EL (cell line): ENCODE measurements around the gene CDK11A.
"Not testable (repeated sequence)": the region's sequence is repeated elsewhere in the genome, so short reads cannot be mapped to it uniquely, and the experiment has no call there.

Experiments used
- DNase-seq: peaks from one replicate; pipeline ENCODE4 v3.0.0-alpha.2; 2016

The CDK11A gene

GRCh38 chr1:1680031-1680911 is 43.9 kb downstream of the CDK11A start:
- no peak for DNase-seq

DNA sequence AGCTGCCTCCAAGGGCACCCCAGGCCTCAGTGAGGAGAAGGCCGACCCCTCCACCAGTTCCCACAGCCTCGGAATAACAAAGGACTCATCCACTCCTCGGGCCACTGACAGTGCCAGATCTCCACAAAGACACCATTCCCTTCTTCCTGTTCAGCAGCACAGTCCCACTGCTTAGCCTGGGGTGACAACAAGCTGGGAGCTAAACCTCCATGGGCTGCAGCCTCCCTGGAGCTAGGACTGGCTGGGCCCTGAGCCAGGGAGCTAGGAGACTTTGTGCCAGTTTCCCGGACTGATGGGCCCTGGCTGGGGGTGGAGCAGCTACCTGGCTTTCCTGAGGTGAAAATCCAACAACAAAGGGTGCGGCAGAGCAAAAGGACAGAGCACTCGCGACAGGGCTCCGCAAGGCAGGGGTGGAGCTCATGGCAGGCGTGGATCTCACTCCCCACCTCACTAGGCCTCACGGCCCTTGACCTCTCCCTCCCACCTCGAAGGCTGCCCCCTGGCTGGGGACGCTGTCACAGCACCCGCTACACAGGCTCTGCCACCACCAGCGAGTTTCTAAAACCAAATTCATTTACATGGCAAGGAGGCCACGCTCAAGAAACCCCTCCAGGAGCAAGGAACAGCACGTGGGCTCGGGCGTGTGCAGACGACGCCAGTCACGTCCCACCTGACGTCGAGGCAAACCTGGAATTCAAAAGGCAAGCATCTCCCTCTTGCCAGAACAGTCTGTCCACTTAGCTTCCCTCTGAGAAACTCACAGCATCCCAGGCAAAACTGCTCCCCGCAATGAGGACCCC is 45.4 kb downstream of the CDK11A start:
- DNase-seq = no peak

- DNase-seq = no peak
Observed at GRCh38 chr1:1677718-1678580, 46.2 kb downstream of the CDK11A start.

DNA sequence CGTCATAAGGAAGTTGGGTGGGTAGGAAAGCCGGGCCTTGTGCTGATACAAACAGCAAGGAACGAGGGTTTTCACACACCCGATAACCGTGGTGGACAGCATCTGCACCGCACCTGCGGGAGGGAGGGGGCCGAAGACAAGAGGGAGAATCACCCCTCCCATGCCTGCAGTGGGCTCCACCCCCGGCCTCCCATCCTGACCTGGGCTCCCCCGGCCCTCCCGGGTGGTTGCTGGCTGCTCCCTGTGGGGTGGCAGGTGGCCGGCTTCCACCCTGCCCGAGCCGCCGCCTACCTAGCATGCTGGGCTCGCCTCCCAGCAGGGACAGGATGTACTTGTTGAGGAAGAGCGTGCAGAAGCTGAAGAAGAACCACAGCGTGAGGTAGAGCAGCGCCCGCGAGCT is 48.1 kb downstream of the CDK11A start:
- not testable (repeated sequence) for DNase-seq

DNA sequence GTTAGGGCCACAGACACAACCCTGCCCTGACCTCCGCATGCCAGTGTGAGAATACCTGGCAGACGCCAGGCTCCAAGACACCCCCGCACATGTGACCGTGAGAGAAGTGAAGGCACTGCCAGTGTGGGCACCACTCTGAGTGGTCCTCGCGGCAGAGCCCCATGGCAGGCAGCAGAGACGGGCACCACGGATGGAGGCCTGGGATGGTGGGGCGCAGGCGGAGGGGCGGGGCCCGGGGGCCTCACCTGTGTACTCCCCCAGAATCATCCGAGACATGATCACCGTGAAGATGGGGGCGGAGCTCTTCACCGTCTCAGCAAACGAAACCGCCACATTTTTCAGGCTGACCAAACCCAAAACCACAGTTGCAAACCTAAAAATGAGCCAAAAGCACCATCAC is 48.9 kb downstream of the CDK11A start:
- DNase-seq = not testable (repeated sequence)

- not testable (repeated sequence) for DNase-seq
Observed at GRCh38 chr1:1674806-1675205, 49.4 kb downstream of the CDK11A start.

- DNase-seq = no peak
Observed at GRCh38 chr1:1672181-1672965, 51.8 kb downstream of the CDK11A start.

DNA sequence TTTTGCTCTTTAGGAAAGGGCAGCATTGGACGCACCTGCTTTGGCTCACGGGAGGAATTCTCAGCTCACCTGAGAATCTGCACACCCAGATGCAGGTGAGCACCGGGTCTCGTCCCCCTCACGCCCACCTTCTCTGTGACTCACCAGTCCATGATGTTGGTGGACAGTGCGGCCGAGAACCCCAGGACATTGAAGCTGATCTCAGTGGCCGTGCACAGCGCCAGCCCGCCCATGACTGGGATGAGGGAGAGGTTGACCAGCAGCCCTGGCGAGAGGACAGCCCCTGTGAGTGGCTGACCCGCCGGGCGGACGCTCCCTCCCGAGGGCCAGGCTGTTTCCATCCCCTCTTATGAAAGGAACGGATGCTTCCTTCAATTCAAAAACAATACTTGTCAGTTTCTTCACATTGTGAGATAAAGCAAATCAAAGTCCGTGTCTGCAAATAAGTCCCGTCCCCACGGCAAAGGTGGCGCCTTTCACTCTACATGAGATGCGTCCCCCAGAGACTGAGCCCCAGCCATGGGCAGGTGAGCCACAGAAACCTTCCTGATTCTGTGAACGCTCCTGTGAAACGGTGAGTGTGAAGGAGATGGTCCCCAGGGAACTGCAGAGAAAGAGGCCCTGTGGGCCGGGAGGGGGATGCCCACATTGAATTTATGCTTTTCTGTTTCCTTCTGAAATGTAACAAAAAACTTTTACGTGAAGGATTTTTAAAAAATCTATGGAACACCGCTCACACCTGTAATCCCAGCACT is 52.6 kb downstream of the CDK11A start:
- DNase-seq = no peak

DNA sequence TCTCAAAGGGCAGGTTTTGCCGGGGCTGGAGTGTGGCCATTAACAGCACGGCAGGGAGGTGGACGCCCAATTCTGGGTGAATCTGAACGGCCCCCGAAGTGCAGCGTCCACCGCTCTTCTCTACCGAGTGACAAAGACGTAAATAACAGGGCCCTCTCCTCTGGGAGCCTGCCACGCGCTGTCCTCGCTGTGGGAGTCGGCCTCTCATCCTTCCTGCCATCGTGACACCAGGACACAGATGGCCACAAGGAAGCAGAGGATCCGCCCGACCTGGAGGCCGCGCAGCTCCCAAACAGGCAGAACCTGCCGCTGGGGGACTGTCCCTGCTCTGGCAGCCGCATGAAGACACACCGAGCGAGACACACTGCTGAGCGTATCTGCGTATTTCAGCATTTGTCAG is 53.3 kb downstream of the CDK11A start:
- DNase-seq = no peak

GRCh38 chr1:1669468-1670440 is 54.4 kb downstream of the CDK11A start:
- no peak for DNase-seq

GRCh38 chr1:1666526-1666925 is 57.6 kb downstream of the CDK11A start:
- no peak for DNase-seq

- no peak for DNase-seq
Observed at GRCh38 chr1:1665815-1666251, 58.3 kb downstream of the CDK11A start.

GRCh38 chr1:1664941-1665814 is 59.0 kb downstream of the CDK11A start:
- no peak for DNase-seq

DNA sequence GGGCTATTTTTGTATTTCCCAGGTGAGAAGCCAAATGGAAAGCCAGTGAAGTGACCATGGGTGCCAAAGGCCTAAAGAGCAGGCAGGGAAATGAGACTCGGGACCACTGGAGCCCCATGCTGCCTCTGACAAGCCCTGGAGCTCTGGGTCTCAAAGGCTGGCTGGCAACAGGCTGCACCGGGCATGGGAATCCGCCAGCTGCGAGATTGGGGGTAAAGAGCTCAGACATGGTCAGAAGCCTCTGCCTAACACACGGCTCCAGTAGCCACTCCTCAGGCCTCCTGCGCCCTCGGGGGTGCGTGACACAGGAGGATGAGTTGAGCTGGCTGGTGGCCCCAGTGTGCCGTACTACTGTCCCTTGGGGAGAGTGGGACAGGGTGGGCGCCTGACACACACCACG is 59.8 kb downstream of the CDK11A start:
- DNase-seq = not testable (repeated sequence)

GRCh38 chr1:1662830-1663560 is 61.2 kb downstream of the CDK11A start:
- not testable (repeated sequence) for DNase-seq

- not testable (repeated sequence) for DNase-seq
Observed at GRCh38 chr1:1662392-1662791, 61.8 kb downstream of the CDK11A start.

DNA sequence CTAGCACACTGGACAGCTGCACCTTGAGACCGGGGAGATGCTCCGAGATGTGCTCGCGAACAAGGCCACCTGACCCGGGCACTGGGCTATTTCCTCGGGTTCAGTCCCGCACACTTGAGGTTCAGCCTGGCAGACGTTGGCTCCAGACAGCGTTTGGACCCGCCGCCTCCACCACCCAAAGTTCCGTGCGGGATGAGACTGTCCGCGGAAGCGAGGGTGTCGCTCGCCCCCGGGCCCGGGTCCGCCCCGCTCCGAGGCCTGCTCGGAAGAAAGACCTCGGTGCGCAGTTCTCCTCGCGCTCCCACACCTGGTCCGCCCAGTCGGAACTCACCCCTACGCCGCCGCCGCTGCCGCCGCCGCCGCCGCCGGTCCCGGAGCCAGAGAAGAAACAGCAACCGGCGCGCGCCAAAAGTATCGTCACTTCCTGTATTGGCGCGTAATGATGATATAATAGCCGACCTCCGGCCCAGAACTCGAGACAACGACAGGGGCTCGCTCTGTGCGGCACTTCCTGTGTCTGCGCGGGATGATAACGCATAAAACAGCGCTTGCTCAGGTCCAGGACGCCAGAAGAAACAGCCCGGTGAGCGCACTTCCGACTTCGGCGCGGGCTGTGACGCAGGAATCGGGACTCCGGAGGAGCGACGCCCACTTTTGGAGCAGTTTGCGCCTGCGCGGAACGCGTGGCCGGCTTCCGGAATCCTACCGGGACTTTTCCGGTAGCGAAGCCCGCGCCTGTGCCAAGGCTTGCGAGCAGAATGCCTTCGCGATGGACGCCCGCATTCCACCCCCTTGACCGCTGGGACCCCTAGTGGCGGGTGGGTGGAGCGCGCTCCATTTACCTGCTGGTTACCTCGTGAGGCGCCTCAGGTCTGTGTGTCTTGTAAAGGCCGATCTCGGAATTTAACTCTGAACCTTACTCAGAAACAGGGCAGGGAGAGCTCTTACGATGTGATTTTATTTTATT is 65.3 kb downstream of the CDK11A start, which contains the start of gene CDK11B:
TSS of gene CDK11B (minus strand) at position 422 of the 967 bp plus-strand sequence. CDS start 1,519 bp downstream, outside the sequence.
- peak; percentile 99 for DNase-seq
